ENCODE data around the gene CWC15.
A peak's percentile ranks its signal among the peaks of the same experiment; 100 is the strongest.
"Not testable (repeated sequence)": the region's sequence is repeated elsewhere in the genome, so short reads cannot be mapped to it uniquely, and the experiment has no call there.

Gene CWC15

GRCh38 chr11:94973099-94973968, at the start of gene CWC15, which contains the start of gene KDM4D:
CWC15 (minus strand) TSS chr11:94973556; CDS start chr11:94972185, 1,371 bp downstream.
KDM4D (plus strand) TSS chr11:94973709; CDS start chr11:94997373, 23,664 bp downstream.
- peak; percentile 85 to 88 for DNase-seq (ENCODE audit: low read depth in 1 of 2, low spot score in 1 of 2)

GRCh38 chr11:95021468-95021867, 48.1 kb upstream of the CWC15 start:
- not testable (repeated sequence) for DNase-seq (ENCODE audit: low read depth in 1 of 2, low spot score in 1 of 2)

GRCh38 chr11:95016139-95016538, 42.8 kb upstream of the CWC15 start:
- no peak for DNase-seq (ENCODE audit: low read depth in 1 of 2, low spot score in 1 of 2)

GRCh38 chr11:95014184-95014821, 40.9 kb upstream of the CWC15 start:
- DNase-seq (ENCODE audit: low read depth in 1 of 2, low spot score in 1 of 2) = no peak

GRCh38 chr11:95011376-95011775, 38.0 kb upstream of the CWC15 start:
- no peak for DNase-seq (ENCODE audit: low read depth in 1 of 2, low spot score in 1 of 2)

- no peak for DNase-seq (ENCODE audit: low read depth in 1 of 2, low spot score in 1 of 2)
Measured at GRCh38 chr11:95005642-95006041, 32.3 kb upstream of the CWC15 start.

GRCh38 chr11:95003716-95004115, 30.4 kb upstream of the CWC15 start:
- no peak for DNase-seq (ENCODE audit: low read depth in 1 of 2, low spot score in 1 of 2)

- DNase-seq (ENCODE audit: low read depth in 1 of 2, low spot score in 1 of 2) = no peak
Measured at GRCh38 chr11:94998285-94998684, 24.9 kb upstream of the CWC15 start.

- DNase-seq (ENCODE audit: low read depth in 1 of 2, low spot score in 1 of 2) = no peak
Measured at GRCh38 chr11:94997437-94997836, 24.1 kb upstream of the CWC15 start.

- no peak for DNase-seq (ENCODE audit: low read depth in 1 of 2, low spot score in 1 of 2)
Measured at GRCh38 chr11:94993400-94993943, 20.1 kb upstream of the CWC15 start.

- DNase-seq (ENCODE audit: low read depth in 1 of 2, low spot score in 1 of 2) = no peak
Measured at GRCh38 chr11:94988748-94989147, 15.4 kb upstream of the CWC15 start.

- DNase-seq (ENCODE audit: low read depth in 1 of 2, low spot score in 1 of 2) = no peak
Measured at GRCh38 chr11:94987378-94987777, 14.0 kb upstream of the CWC15 start.

GRCh38 chr11:94975599-94975998, 2.2 kb upstream of the CWC15 start:
- no peak for DNase-seq (ENCODE audit: low read depth in 1 of 2, low spot score in 1 of 2)

- DNase-seq (ENCODE audit: low read depth in 1 of 2, low spot score in 1 of 2) = no peak
Measured at GRCh38 chr11:94974178-94974577, 822 bp upstream of the CWC15 start.

GRCh38 chr11:94972700-94973098, 657 bp downstream of the CWC15 start:
- no peak for DNase-seq (ENCODE audit: low read depth in 1 of 2, low spot score in 1 of 2)

- DNase-seq (ENCODE audit: low read depth in 1 of 2, low spot score in 1 of 2) = no peak
Measured at GRCh38 chr11:94968334-94968958, 4.9 kb downstream of the CWC15 start.

GRCh38 chr11:94964934-94965333, 8.4 kb downstream of the CWC15 start:
- no peak for DNase-seq (ENCODE audit: low read depth in 1 of 2, low spot score in 1 of 2)

- no peak for DNase-seq (ENCODE audit: low read depth in 1 of 2, low spot score in 1 of 2)
Measured at GRCh38 chr11:94961255-94961654, 12.1 kb downstream of the CWC15 start.

GRCh38 chr11:94960488-94960887, 12.9 kb downstream of the CWC15 start:
- DNase-seq (ENCODE audit: low read depth in 1 of 2, low spot score in 1 of 2) = no peak

GRCh38 chr11:94959179-94959578, 14.2 kb downstream of the CWC15 start:
- no peak for DNase-seq (ENCODE audit: low read depth in 1 of 2, low spot score in 1 of 2)

GRCh38 chr11:94958121-94958696, 15.1 kb downstream of the CWC15 start:
- DNase-seq (ENCODE audit: low read depth in 1 of 2, low spot score in 1 of 2) = no peak
